ENCODE data around the gene TECPR2.
"Not testable (repeated sequence)": the region's sequence is repeated elsewhere in the genome, so short reads cannot be mapped to it uniquely, and the experiment has no call there.

TECPR2 gene

DNA sequence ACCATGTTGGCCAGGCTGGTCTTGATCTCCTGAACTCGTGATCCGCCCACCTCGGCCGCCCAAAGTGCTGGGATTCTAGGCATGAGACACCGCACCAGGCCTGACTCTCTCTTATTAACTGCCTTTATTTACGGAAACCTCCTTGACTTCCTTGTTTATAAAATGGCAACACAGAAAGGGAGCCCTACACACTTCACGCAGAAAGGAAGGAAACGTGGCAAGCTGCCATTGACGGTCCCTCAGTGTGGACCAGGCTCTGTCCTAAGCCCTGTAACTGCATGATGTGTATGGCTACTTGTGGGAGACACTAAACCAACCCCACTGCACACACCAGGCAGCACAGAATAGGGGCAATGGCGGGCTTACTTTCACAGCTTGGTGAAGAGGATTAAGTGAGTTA, 11.7 kb upstream of the TECPR2 start:
- TF ChIP-seq SPI1 (IDR thresholded peaks at IDR 0.05; ENCODE audit: low read depth, low read length) (no peak), TAF1 (IDR thresholded peaks at IDR 0.05; ENCODE audit: low read depth, low read length) (no peak), POLR2A (IDR thresholded peaks at IDR 0.05; ENCODE audit: low read depth, low read length) (no peak), POLR2AphosphoS5 (IDR thresholded peaks at IDR 0.05; ENCODE audit: low read depth, low read length) (no peak), PAX5 (IDR thresholded peaks at IDR 0.05; ENCODE audit: insufficient read depth, low read length, severe bottlenecking) (no peak), POU2F2 (IDR thresholded peaks at IDR 0.05; ENCODE audit: low read depth, low read length) (no peak)
- DNase-seq (ENCODE audit: insufficient read length, low spot score) (no peak), FAIRE-seq (no peak)

DNA sequence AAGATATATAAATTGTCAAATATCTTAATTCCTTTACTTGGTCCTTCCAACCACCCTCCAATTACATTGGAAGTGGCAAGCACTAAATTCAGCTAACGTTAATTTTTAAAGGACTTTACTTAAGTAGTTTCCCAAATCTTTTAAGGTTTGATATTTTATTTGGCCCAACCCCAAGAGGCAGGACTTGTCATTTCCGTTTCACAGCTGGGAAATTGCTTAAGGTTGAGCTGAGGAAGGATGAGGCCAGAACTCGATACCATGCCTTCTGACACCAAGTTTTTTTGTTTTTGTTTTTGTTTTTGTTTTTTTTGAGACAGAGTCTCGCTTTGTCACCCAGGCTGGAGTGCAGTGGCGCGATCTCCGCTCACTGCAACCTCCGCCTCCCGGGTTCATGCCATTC, 11.1 kb upstream of the TECPR2 start:
- DNase-seq (ENCODE audit: insufficient read length, low spot score); FAIRE-seq: not testable (repeated sequence)

- FAIRE-seq (no peak), DNase-seq (ENCODE audit: insufficient read length, low spot score) (no peak)
- TF ChIP-seq POU2F2 (IDR thresholded peaks at IDR 0.05; ENCODE audit: low read depth, low read length) = no peak
- TF ChIP-seq POLR2AphosphoS5 (IDR thresholded peaks at IDR 0.05; ENCODE audit: low read depth, low read length) = no peak
- TF ChIP-seq SPI1 (IDR thresholded peaks at IDR 0.05; ENCODE audit: low read depth, low read length) = no peak
- TF ChIP-seq TAF1 (IDR thresholded peaks at IDR 0.05; ENCODE audit: low read depth, low read length) = no peak
- TF ChIP-seq POLR2A (IDR thresholded peaks at IDR 0.05; ENCODE audit: low read depth, low read length) = no peak
- no peak for TF ChIP-seq PAX5 (IDR thresholded peaks at IDR 0.05; ENCODE audit: insufficient read depth, low read length, severe bottlenecking)
These were observed 10.5 kb upstream of the TECPR2 start for GRCh38 chr14:102352213-102352612.

DNA sequence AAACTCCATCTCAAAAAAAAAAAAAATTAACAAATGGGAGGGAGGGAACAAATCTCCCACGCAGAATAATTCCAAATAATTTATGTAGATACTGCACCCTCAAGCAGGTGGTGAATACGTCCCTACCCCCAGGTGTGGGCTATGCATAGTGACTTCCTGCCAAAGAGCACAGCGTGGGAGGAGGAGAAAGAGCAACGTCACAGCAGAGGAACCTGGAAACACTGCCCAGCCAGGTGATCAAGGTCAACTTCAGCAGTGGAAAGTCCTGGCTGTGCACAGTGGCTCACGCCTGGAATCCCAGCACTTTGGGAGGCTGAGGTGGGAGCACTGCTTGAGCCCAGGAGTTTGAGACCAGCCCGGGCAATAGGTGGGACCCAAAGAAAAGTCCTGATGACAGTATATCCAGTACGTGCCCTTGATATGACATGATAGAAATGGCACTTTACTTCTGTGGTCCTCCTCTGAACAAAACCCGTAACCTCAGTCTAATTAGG, 9.6 kb upstream of the TECPR2 start:
- DNase-seq (ENCODE audit: insufficient read length, low spot score) (no peak), FAIRE-seq (no peak)
- TF ChIP-seq PAX5 (IDR thresholded peaks at IDR 0.05; ENCODE audit: insufficient read depth, low read length, severe bottlenecking) = no peak
- TF ChIP-seq POLR2AphosphoS5 (IDR thresholded peaks at IDR 0.05; ENCODE audit: low read depth, low read length) = no peak
- no peak for TF ChIP-seq SPI1 (IDR thresholded peaks at IDR 0.05; ENCODE audit: low read depth, low read length)
- no peak for TF ChIP-seq POU2F2 (IDR thresholded peaks at IDR 0.05; ENCODE audit: low read depth, low read length)
- TF ChIP-seq TAF1 (IDR thresholded peaks at IDR 0.05; ENCODE audit: low read depth, low read length) = no peak
- no peak for TF ChIP-seq POLR2A (IDR thresholded peaks at IDR 0.05; ENCODE audit: low read depth, low read length)

DNA sequence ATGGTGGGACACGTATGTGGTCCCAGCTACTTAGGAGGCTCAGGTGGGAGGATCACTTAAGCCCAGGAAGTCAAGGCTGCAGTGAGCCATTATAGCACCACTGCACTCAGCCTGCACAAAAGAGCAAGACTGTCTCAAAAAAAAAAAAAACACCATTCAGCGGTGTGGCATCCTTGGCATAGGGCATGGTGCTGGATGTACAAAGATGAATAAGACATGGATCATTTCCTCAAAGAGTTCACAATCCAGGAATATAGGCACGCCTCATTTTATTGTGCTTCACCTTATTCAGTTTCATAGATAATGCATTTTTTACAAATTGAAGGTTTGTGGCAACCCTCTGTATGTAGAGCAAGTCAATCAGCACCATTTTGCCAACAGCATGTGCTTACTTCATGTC, 6.5 kb upstream of the TECPR2 start:
- FAIRE-seq (no peak), DNase-seq (ENCODE audit: insufficient read length, low spot score) (no peak)
- TF ChIP-seq SPI1 (IDR thresholded peaks at IDR 0.05; ENCODE audit: low read depth, low read length) (no peak), POLR2AphosphoS5 (IDR thresholded peaks at IDR 0.05; ENCODE audit: low read depth, low read length) (no peak), PAX5 (IDR thresholded peaks at IDR 0.05; ENCODE audit: insufficient read depth, low read length, severe bottlenecking) (no peak), TAF1 (IDR thresholded peaks at IDR 0.05; ENCODE audit: low read depth, low read length) (no peak), POU2F2 (IDR thresholded peaks at IDR 0.05; ENCODE audit: low read depth, low read length) (no peak), POLR2A (IDR thresholded peaks at IDR 0.05; ENCODE audit: low read depth, low read length) (no peak)

DNA sequence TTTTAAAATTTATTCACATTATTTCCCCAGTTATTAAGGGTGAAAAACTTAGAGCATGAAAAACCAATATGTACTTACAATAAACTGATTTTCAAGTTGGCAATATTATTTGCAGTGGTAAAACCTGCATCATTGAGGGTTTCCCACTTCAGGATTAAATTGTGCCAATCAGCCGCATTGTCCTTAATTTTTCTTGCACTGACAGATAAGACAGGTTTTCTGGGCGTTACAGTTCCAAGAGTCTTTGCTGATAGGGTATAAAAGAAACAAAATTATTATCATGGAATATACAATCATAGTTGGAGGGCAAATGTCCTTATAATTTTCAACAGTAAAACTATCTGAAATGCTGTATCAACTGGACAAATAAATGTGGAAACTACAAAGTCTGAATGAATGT, 3.4 kb upstream of the TECPR2 start:
- FAIRE-seq = no peak
- no peak for TF ChIP-seq POLR2A (IDR thresholded peaks at IDR 0.05; ENCODE audit: low read depth, low read length)
- no peak for TF ChIP-seq POLR2AphosphoS5 (IDR thresholded peaks at IDR 0.05; ENCODE audit: low read depth, low read length)
- no peak for TF ChIP-seq PAX5 (IDR thresholded peaks at IDR 0.05; ENCODE audit: insufficient read depth, low read length, severe bottlenecking)
- no peak for TF ChIP-seq SPI1 (IDR thresholded peaks at IDR 0.05; ENCODE audit: low read depth, low read length)
- no peak for TF ChIP-seq POU2F2 (IDR thresholded peaks at IDR 0.05; ENCODE audit: low read depth, low read length)
- no peak for TF ChIP-seq TAF1 (IDR thresholded peaks at IDR 0.05; ENCODE audit: low read depth, low read length)
- no peak for DNase-seq (ENCODE audit: insufficient read length, low spot score)

DNA sequence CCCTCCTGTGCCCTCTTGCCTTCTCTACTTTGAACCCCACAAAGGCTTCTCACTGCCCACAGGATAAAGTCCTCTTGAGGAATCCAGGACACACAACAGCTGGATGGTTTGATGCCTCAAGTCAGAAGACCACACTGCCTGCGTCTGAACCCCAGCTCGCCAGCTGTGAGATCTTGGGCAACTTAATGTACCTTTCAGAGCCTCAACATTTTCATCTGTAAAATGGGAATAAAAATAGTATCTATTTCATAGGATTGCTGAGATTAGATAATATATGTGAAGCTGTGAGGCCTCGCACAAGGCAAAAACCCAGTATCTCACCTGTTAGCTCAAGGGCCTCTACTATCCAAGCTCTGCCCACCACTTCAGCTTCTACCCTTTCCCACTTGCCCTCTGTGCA, 2.4 kb upstream of the TECPR2 start:
- no peak for DNase-seq (ENCODE audit: insufficient read length, low spot score)
- no peak for TF ChIP-seq POLR2AphosphoS5 (IDR thresholded peaks at IDR 0.05; ENCODE audit: low read depth, low read length)
- no peak for TF ChIP-seq TAF1 (IDR thresholded peaks at IDR 0.05; ENCODE audit: low read depth, low read length)
- TF ChIP-seq POLR2A (IDR thresholded peaks at IDR 0.05; ENCODE audit: low read depth, low read length) = no peak
- no peak for TF ChIP-seq SPI1 (IDR thresholded peaks at IDR 0.05; ENCODE audit: low read depth, low read length)
- no peak for TF ChIP-seq PAX5 (IDR thresholded peaks at IDR 0.05; ENCODE audit: insufficient read depth, low read length, severe bottlenecking)
- no peak for TF ChIP-seq POU2F2 (IDR thresholded peaks at IDR 0.05; ENCODE audit: low read depth, low read length)
- FAIRE-seq = no peak

- FAIRE-seq = no peak
- TF ChIP-seq TAF1 (IDR thresholded peaks at IDR 0.05; ENCODE audit: low read depth, low read length) (no peak), PAX5 (IDR thresholded peaks at IDR 0.05; ENCODE audit: insufficient read depth, low read length, severe bottlenecking) (no peak), SPI1 (IDR thresholded peaks at IDR 0.05; ENCODE audit: low read depth, low read length) (no peak), POLR2A (IDR thresholded peaks at IDR 0.05; ENCODE audit: low read depth, low read length) (peak; percentile 38; the same call in 1 of the 2 replicates), POU2F2 (IDR thresholded peaks at IDR 0.05; ENCODE audit: low read depth, low read length) (no peak), POLR2AphosphoS5 (IDR thresholded peaks at IDR 0.05; ENCODE audit: low read depth, low read length) (peak; percentile 55)
- peak; percentile 46 for DNase-seq (ENCODE audit: insufficient read length, low spot score)
These were observed 657 bp upstream of the TECPR2 start for GRCh38 chr14:102362084-102362483.

GRCh38 chr14:102363182-102363943, 622 bp downstream of the TECPR2 start:
- TF ChIP-seq POLR2AphosphoS5 (IDR thresholded peaks at IDR 0.05; ENCODE audit: low read depth, low read length) (no peak), POU2F2 (IDR thresholded peaks at IDR 0.05; ENCODE audit: low read depth, low read length) (no peak), POLR2A (IDR thresholded peaks at IDR 0.05; ENCODE audit: low read depth, low read length) (no peak), SPI1 (IDR thresholded peaks at IDR 0.05; ENCODE audit: low read depth, low read length) (no peak), TAF1 (IDR thresholded peaks at IDR 0.05; ENCODE audit: low read depth, low read length) (no peak), PAX5 (IDR thresholded peaks at IDR 0.05; ENCODE audit: insufficient read depth, low read length, severe bottlenecking) (no peak)
- FAIRE-seq (peak; percentile 35), DNase-seq (ENCODE audit: insufficient read length, low spot score) (no peak)
